Activated CD4-positive, CD25-positive, alpha-beta regulatory T cell treated with anti-CD3 and anti-CD28 coated beads, Interleukin-2, amount 50 U/mL, for 16 hours (primary cell): ENCODE results near the gene PTPRR.

ENCODE experiments used
- DNase-seq: peaks from one replicate; pipeline ENCODE4 v3.0.0-alpha.2; 2020; ENCODE audit warnings: low read depth, low spot score

Gene PTPRR

GRCh38 chr12:70798016-70798783 is 122.3 kb downstream of the PTPRR start:
- no peak for DNase-seq

GRCh38 chr12:70796989-70797388 is 123.5 kb downstream of the PTPRR start:
- no peak for DNase-seq

GRCh38 chr12:70795608-70796007 is 124.9 kb downstream of the PTPRR start:
- no peak for DNase-seq

- no peak for DNase-seq
These were observed 126.4 kb downstream of the PTPRR start for GRCh38 chr12:70794131-70794530.

- DNase-seq, result no peak
These were observed 131.8 kb downstream of the PTPRR start for GRCh38 chr12:70788774-70789173.

GRCh38 chr12:70787612-70788011 is 132.9 kb downstream of the PTPRR start:
- no peak for DNase-seq

GRCh38 chr12:70785896-70786295 is 134.6 kb downstream of the PTPRR start:
- DNase-seq, result no peak

- DNase-seq, result no peak
These were observed 136.4 kb downstream of the PTPRR start for GRCh38 chr12:70784042-70784668.

GRCh38 chr12:70783455-70783854 is 137.1 kb downstream of the PTPRR start:
- DNase-seq, result no peak

- no peak for DNase-seq
These were observed 141.3 kb downstream of the PTPRR start for GRCh38 chr12:70779250-70779649.

GRCh38 chr12:70774055-70774454 is 146.5 kb downstream of the PTPRR start:
- DNase-seq, result no peak

GRCh38 chr12:70772836-70773235 is 147.7 kb downstream of the PTPRR start:
- no peak for DNase-seq

GRCh38 chr12:70771581-70771980 is 149.0 kb downstream of the PTPRR start:
- no peak for DNase-seq

GRCh38 chr12:70763666-70764065 is 156.9 kb downstream of the PTPRR start:
- no peak for DNase-seq

GRCh38 chr12:70762000-70762399 is 158.5 kb downstream of the PTPRR start:
- no peak for DNase-seq

- DNase-seq, result no peak
These were observed 161.2 kb downstream of the PTPRR start for GRCh38 chr12:70759161-70759918.

GRCh38 chr12:70758494-70758845 is 162.1 kb downstream of the PTPRR start:
- no peak for DNase-seq

GRCh38 chr12:70757830-70758493 is 162.6 kb downstream of the PTPRR start:
- DNase-seq, result no peak

GRCh38 chr12:70756791-70757190 is 163.7 kb downstream of the PTPRR start:
- no peak for DNase-seq

GRCh38 chr12:70756118-70756517 is 164.4 kb downstream of the PTPRR start:
- DNase-seq, result no peak

GRCh38 chr12:70754330-70754741 is 166.2 kb downstream of the PTPRR start:
- DNase-seq, result no peak

- DNase-seq, result no peak
These were observed 168.2 kb downstream of the PTPRR start for GRCh38 chr12:70752327-70752726.
